Kidney (tissue), 14 donors: ENCODE data around the gene MINDY1. TPM values are rescaled to one million over a fixed set of nuclear protein-coding genes. Genes with fewer than 3 reads are reported as not detected.

ENCODE experiments used
- DNase-seq, 5 donors: peaks; one replicate each; pipeline ENCODE4 v3.0.0-alpha.2; 2013 to 2020
- FAIRE-seq: peaks from 2 replicates; lab custom pipeline; 2012; peaks lifted over from hg19 to GRCh38; lab: Jason Lieb, UNC
- H3K27ac ChIP-seq, 2 donors: one replicate each; pipeline ENCODE4 v1.7.0; 2013; ENCODE audit warnings: low read depth in 2 of 2, low read length in 2 of 2, inconsistent platforms in 1 of 2
- H3K27me3 ChIP-seq: one replicate; pipeline ENCODE4 v1.7.1; 2013; ENCODE audit warnings: low read length, inconsistent platforms; ENCODE audit not compliant: control insufficient read depth, insufficient read depth
- H3K36me3 ChIP-seq, 3 donors: one replicate each; pipeline versions ENCODE4 v1.7.0 to v1.7.1; 2013; ENCODE audit warnings: low read length in 3 of 3, control low read depth in 1 of 3, inconsistent platforms in 1 of 3; ENCODE audit not compliant: insufficient read depth in 3 of 3, control insufficient read depth in 2 of 3
- H3K4me1 ChIP-seq, 3 donors: one replicate each; pipeline versions ENCODE4 v1.7.0 to v1.7.1; 2013; ENCODE audit warnings: low read length in 3 of 3, inconsistent platforms in 1 of 3, low read depth in 1 of 3; ENCODE audit not compliant: control insufficient read depth in 2 of 3, insufficient read depth in 2 of 3
- H3K4me3 ChIP-seq, 3 donors: one replicate each; pipeline versions ENCODE4 v1.7.0 to v1.8.1; 2013; ENCODE audit warnings: low read length in 3 of 3, control low read depth in 1 of 3, inconsistent platforms in 1 of 3
- H3K9ac ChIP-seq, 3 donors: one replicate each; pipeline versions ENCODE4 v1.7.0 to v1.7.1; 2013; ENCODE audit warnings: low read length in 3 of 3, control low read depth in 1 of 3, inconsistent platforms in 1 of 3
- H3K9me3 ChIP-seq, 3 donors: one replicate each; pipeline versions ENCODE4 v1.7.0 to v1.7.1; 2013; ENCODE audit warnings: low read length in 3 of 3, control low read depth in 1 of 3, inconsistent platforms in 1 of 3; ENCODE audit not compliant: control insufficient read depth in 2 of 3, insufficient read depth in 1 of 3
- intact Hi-C: fragments of 100-400 bp; cut with DNase I; formaldehyde crosslinking; loops from one replicate; pipeline ENCODE4 v1.11.1; 2022
- polyA plus RNA-seq: library from polyadenylated mRNA; stranded (reverse); fragments of 350-450 nt; fragmentation: Illumina TruSeq; extraction: RNeasy Lipid Tissue Mini Kit (QIAGEN cat#74804); gene quantifications from one replicate; pipeline ENCODE4 v1.2.3, GENCODE V29; 2014; ENCODE audit warnings: low read depth, low replicate concordance; ENCODE audit not compliant: insufficient read depth
- total RNA-seq: library from RNA; stranded (reverse); fragmentation: NEBNext Ultra II Directional; extraction: Animal tissue kit (Norgen Biotek cat#: 25700); gene quantifications from one replicate; pipeline ENCODE4 v1.2.1, GENCODE V29; 2021
- TF ChIP-seq, protein P1 (sequence below): IDR thresholded peaks from 3 replicates; pipeline ENCODE4 v1.5.1; 2012; ENCODE audit warnings: mild to moderate bottlenecking, moderate library complexity, borderline replicate concordance; ENCODE audit not compliant: insufficient read depth; ENCODE audit errors: extremely low read depth
- donor health status: control.
- donor health status: control.
- donor health status: control.
- donor health status: control.
- donor health status: control.
- donor health status: DM: yes; HTN: yes; CAD: no.
- donor health status: Normal renal cell carcinoma (clear cell type).

MINDY1 gene
- total and polyA plus RNA-seq, 2 donors from 2014 or later: 33.5 to 35.1 TPM

DNA sequence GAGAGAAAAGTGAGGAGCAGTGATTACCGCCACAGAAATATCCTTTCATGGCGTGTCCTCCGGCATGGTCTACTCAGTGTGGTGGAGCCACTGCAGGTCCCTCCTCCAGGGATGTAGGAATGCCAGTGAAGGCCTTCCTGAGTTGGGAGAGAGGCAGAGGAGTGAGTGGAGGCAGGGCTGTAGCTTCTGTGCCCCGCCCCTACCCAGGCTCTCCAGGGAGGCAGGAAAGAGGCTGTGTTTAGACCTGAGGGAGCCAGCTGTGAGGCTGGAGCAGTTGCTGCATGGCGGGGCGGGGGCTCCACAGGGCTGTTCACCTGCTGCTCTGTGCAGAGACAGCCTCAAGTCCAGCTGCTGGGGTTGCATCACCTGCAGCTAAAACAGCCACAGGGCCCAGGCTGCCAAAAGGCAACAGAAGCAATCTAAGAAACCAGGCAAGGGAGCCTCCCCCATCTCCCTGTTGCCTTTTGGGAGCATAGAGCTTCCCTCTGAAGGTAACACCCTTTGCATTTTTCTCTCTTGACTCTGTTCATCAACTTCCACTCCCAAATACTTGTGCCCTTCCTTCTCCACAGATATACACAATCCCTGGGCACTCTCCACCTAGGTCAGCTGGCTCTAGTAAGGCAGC is 25.4 kb downstream of the MINDY1 start:
- Histone ChIP-seq H3K9me3 (no peaks in the 10 kb centered on the region), H3K27me3 (no peaks in the 10 kb centered on the region), H3K27ac (peak overlapping the region in 1 of 2 donors; percentile 79), H3K4me1 (peaks cover 2 to 46% (median 42%) of the 10 kb centered on the region in 3 donors), H3K9ac (no peak overlapping the region), H3K36me3 (no peaks in the 10 kb centered on the region), H3K4me3 (peak overlapping the region in 1 of 3 donors; percentile 42)
- DNase-seq: peak in 3 of 5 donors; percentile 47 to 64 (median 58)
- intact Hi-C loops: no loop called here
- TF ChIP-seq, protein P1, sequence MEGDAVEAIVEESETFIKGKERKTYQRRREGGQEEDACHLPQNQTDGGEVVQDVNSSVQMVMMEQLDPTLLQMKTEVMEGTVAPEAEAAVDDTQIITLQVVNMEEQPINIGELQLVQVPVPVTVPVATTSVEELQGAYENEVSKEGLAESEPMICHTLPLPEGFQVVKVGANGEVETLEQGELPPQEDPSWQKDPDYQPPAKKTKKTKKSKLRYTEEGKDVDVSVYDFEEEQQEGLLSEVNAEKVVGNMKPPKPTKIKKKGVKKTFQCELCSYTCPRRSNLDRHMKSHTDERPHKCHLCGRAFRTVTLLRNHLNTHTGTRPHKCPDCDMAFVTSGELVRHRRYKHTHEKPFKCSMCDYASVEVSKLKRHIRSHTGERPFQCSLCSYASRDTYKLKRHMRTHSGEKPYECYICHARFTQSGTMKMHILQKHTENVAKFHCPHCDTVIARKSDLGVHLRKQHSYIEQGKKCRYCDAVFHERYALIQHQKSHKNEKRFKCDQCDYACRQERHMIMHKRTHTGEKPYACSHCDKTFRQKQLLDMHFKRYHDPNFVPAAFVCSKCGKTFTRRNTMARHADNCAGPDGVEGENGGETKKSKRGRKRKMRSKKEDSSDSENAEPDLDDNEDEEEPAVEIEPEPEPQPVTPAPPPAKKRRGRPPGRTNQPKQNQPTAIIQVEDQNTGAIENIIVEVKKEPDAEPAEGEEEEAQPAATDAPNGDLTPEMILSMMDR: no peak
- no peak for FAIRE-seq

DNA sequence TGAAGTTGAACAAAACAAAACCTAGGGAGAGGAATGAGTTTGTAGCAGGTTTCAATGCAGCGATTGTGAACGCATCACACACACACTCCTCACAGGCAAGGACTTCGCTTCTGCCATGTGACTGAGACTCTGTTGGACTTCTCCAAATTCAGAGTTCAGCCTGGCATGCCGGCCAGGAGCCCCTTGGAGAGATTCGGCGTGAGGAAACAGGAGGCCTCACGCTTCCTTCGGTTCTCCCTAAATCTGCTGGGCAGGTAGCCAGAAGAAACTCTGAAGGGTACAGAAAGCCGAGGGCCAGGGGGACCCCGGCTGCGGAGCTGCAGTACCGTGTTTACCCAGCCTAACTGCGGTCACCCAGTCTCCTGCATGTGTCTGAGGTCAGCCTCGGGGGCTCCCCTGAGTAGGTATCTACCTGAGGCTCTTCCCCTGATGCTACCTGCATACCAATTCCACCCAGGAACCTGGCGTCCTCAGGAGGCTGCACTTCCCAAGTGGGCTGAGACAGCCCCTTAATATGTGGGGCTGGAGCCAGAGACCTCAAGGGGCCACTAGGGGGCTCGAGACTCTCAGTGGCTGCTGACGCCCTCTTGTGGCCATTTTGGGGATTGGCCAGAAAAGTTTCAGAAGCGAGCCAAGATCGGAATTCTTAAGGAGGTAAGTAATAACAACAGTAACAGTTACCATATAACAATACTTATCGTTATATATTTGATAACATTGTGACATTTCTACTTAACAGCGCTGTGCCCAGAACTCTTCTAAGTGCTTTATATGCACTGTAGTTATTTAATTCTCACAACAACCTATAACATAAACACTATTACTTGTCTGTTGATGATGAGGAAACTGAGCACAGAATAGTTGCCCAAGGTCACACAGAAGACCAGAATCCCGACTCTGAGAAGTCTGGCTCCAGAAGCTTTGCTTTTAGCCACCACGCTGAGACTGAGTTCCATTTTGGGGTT is 27.3 kb downstream of the MINDY1 start:
- FAIRE-seq (peak; percentile 68), DNase-seq (peak; percentile 84 to 98 (median 92))
- Histone ChIP-seq H3K27me3 (no peaks in the 10 kb centered on the region), H3K27ac (peak overlapping the region in 1 of 2 donors; percentile 57), H3K9ac (peak overlapping the region in 1 of 3 donors; percentile 34), H3K4me3 (peak overlapping the region in 2 of 3 donors; percentile 15 to 26), H3K9me3 (no peaks in the 10 kb centered on the region), H3K4me1 (peaks cover 2 to 47% (median 42%) of the 10 kb centered on the region in 3 donors), H3K36me3 (no peaks in the 10 kb centered on the region)
- TF ChIP-seq, protein P1: peak; percentile 99
- intact Hi-C loops: no loop called here

DNA sequence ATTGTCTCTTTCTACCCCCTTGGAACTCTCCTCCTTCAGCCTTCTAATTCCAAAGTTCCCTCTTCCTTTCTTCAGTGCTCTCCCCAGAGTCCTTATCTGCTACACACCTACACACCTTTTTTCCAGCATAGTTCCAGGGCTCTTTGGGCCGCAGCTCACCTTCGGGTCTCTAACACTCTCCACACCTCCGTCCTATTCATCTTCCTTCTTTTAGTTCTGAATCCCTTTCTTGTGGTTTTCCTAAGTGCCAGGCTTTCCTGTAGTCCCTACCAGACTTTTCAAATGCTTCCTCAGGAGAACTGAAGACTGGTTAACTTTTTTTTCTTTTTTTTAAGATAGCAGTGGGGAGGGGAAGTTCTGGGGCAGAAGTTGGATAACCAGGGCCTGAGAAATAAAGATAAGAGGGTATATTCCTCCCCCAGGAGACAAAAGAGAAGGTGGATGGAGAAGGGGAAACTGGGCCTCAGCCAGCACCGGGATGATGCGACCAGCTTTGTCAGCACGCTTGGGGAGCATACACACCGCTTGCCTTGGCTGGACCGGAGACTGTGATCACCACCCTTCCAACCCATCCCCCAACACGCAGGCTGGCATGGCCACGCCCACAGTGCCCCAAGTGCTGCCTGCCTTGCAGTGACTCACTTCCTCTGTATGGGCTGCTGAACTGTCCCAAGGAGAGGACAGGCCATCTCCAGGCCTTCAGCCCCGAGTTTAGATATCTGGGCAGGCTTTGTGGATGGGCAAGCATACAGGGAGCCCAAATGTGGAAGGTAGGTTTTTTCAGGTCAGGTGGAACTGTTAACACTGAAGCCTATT is 29.6 kb downstream of the MINDY1 start:
- H3K9me3 ChIP-seq: no peaks in the 10 kb centered on the region
- no peaks in the 10 kb centered on the region for H3K27me3 ChIP-seq
- no peak overlapping the region for H3K4me3 ChIP-seq
- TF ChIP-seq, protein P1: no peak
- no peaks in the 10 kb centered on the region for H3K36me3 ChIP-seq
- DNase-seq: peak in 3 of 5 donors; percentile 30 to 94 (median 62)
- intact Hi-C loops: no loop called here
- H3K27ac ChIP-seq: peak overlapping the region; percentile 38 to 68
- peaks cover 2 to 48% (median 46%) of the 10 kb centered on the region in 3 donors for H3K4me1 ChIP-seq
- H3K9ac ChIP-seq: peak overlapping the region in 1 of 3 donors; percentile 2
- no peak for FAIRE-seq
